Right lobe of liver (tissue), 6 donors: ENCODE results near the gene HDAC4. TPM values are rescaled to one million over a fixed set of nuclear protein-coding genes. Genes with fewer than 3 reads are reported as not detected.

Source experiments
- ATAC-seq, 4 donors: fragments of 200-7000 bp; cut with Tn5 transposase; one replicate each; pipeline ENCODE4 v1.9.1; 2020; ENCODE audit warnings: mild to moderate bottlenecking in 4 of 4, moderate library complexity in 4 of 4
- DNase-seq, 3 donors: peaks; one replicate each; pipeline ENCODE4 v3.0.0-alpha.2; 2020
- H3K27ac ChIP-seq, 3 donors: fragments of 200-600 bp; one replicate each; pipeline ENCODE4 v1.8.0; 2022
- H3K27me3 ChIP-seq, 2 donors: fragments of 200-600 bp; one replicate each; pipeline ENCODE4 v1.8.0; 2022
- H3K36me3 ChIP-seq, 4 donors: fragments of 200-600 bp; sonication (generic) in 1 of 4; one replicate each; pipeline versions ENCODE4 v1.5.1 to v1.8.0; 2017 to 2022; ENCODE audit warnings: control low read depth in 1 of 4
- H3K4me1 ChIP-seq, 4 donors: fragments of 200-600 bp; sonication (generic) in 1 of 4; one replicate each; pipeline versions ENCODE4 v1.5.1 to v1.8.0; 2017 to 2022; ENCODE audit warnings: control low read depth in 1 of 4
- H3K4me3 ChIP-seq, 3 donors: fragments of 200-600 bp; one replicate each; pipeline ENCODE4 v1.8.0; 2022
- H3K9me3 ChIP-seq, 4 donors: fragments of 200-600 bp; sonication (generic) in 1 of 4; one replicate each; pipeline versions ENCODE4 v1.5.1 to v1.8.0; 2017 to 2022; ENCODE audit warnings: control low read depth in 1 of 4
- POLR2A ChIP-seq: fragments of 450-650 bp; IDR thresholded peaks from one replicate; pipeline ENCODE4 v1.6.1; 2017; ENCODE audit warnings: antibody characterized with exemption, mild to moderate bottlenecking
- WGBS: methylation state at CpG from one replicate; pipeline ENCODE4 v1.1.6; 2018; ENCODE audit warnings: low coverage, low lambda C conversion rate; ENCODE audit not compliant: insufficient coverage; ENCODE audit errors: missing lambda C conversion rate; 5-methylcytosine and 5-hydroxymethylcytosine counted together
- intact Hi-C, 2 donors: fragments of 100-400 bp; cut with DNase I; formaldehyde crosslinking; loops; one replicate each; pipeline versions ENCODE4 v1.11.2 to v1.14.1; 2022
- total RNA-seq, 6 experiments: library from RNA; depleted of rRNA in 2 of 6; stranded (reverse); fragments of >200 nt in 2 of 6; fragmentation: NEBNext Ultra II Directional in 3 of 6; extraction: Animal tissue kit (Norgen Biotek cat#: 25700) in 3 of 6; gene quantifications; one replicate each; pipeline versions ENCODE4 v1.1.0 to v1.2.4, GENCODE V29; 2016 to 2023
- TF ChIP-seq, protein P1 (sequence below), 4 donors: fragments of 200-600 bp in 3 of 4; fragments of 450-650 bp in 1 of 4; IDR thresholded peaks; one replicate each; pipeline versions ENCODE4 v1.5.1 to v1.8.0; 2016 to 2022; ENCODE audit warnings: antibody characterized with exemption in 4 of 4, mild to moderate bottlenecking in 2 of 4
- donor health status: DM: no; HTN: yes; CAD: no.
- donor health status: DM: no; HTN: no; CAD: no.
- donor health status: DM: no; HTN: no; CAD: no.
- donor health status: DM: no; HTN: yes; CAD: no.
- donor health status: DM: no; HTN: yes; CAD: no.

The HDAC4 gene
- total RNA-seq, 6 experiments from 2014 or later: 8.9 to 22.4 (median 14.7) TPM

DNA sequence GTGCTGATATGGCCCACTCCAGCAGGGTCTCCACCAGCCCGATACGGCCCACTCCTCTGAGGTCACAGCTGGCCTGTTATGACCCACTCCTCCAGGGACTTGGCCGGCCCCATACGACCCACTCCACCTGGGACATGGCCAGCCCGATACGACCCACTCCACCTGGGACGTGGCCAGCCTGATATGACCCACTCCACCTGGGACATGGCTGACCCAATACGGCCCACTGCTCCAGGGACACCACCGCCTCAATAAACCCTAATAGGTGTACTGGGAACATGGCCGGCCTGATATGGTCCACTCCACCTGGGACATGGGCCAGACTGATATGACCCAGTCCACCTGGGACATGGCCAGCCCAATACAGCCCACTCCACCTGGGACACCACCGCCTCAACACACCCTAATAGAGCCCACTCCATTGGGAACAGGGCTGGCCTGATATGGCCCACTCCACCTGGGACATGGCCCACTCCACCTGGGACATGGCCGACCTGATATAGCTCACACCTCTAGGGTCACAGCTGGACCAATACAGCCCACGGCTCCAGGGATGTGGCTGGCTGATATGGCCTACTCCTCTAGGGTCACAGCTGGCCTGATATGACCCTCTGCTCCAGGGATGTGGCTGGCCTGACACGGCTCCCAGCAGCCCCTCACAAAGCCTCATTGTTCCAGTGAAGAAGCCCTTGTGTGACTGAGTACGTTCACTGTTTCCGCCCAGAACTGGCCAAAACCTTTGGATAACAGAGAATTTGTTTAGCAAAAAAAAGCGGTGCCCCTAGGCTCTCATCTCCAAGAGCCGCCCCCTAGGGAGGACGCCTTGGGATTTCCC, 245.6 kb downstream of the HDAC4 start:
- no peak for TF ChIP-seq POLR2A
- TF ChIP-seq, protein P1, sequence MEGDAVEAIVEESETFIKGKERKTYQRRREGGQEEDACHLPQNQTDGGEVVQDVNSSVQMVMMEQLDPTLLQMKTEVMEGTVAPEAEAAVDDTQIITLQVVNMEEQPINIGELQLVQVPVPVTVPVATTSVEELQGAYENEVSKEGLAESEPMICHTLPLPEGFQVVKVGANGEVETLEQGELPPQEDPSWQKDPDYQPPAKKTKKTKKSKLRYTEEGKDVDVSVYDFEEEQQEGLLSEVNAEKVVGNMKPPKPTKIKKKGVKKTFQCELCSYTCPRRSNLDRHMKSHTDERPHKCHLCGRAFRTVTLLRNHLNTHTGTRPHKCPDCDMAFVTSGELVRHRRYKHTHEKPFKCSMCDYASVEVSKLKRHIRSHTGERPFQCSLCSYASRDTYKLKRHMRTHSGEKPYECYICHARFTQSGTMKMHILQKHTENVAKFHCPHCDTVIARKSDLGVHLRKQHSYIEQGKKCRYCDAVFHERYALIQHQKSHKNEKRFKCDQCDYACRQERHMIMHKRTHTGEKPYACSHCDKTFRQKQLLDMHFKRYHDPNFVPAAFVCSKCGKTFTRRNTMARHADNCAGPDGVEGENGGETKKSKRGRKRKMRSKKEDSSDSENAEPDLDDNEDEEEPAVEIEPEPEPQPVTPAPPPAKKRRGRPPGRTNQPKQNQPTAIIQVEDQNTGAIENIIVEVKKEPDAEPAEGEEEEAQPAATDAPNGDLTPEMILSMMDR (IDR thresholded peaks at IDR 0.05): no peak
- no peak for ATAC-seq
- peaks cover 0 to 13% (median 3%) of the 10 kb centered on the region in 4 donors for H3K36me3 ChIP-seq

DNA sequence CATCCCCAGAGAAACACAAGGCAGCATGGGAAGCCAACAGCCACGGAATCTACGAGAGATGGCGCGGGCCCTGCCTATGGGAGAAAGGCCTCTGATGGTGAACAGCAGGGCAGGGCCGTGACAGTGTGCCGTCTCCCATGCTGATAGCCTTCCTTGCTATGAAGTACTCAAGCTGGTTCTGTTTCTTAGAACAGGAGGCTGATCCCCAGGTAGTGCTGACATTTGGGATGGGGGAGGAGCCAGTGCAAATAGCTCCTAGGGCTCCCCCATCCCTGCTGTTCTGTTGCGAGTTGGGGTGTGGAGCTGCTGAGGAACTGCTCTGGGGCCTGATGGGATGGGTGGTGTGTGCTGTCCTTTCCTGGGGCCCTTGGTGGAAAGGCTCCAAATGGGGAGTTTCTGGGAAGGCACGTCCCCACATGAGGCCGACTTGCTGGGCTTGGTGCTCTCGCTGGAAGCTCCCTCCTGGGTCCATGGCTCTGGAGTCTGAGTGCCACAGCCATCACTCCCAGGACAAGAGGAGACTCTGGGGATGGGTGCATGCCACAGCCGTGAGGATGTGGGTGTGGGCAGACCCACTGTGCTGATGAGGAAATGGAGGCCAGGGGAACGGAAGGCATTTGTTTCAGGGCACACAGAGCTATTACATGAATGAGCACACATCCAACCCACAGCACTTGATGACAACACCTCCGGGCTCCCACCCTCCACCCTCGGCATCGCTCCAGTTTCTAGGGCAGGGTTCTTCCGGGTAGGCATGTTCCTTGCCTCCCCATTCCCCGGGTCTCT, 246.8 kb downstream of the HDAC4 start:
- intact Hi-C loops: no loop called here
- Histone ChIP-seq H3K36me3 (peaks cover 0 to 13% (median 3%) of the 10 kb centered on the region in 4 donors), H3K4me3 (no peak overlapping the region), H3K9me3 (no peaks in the 10 kb centered on the region), H3K4me1 (no peaks in the 10 kb centered on the region), H3K27me3 (no peaks in the 10 kb centered on the region), H3K27ac (no peak overlapping the region)
- DNase-seq (peak; percentile 15 to 37 (median 31)), ATAC-seq (no peak)
- WGBS: 75% methylated on average over 6 of the region's 17 CpGs
- TF ChIP-seq, protein P1 (IDR thresholded peaks at IDR 0.05): no peak
- TF ChIP-seq POLR2A: no peak

More for the DNA sequence above, 245.6 kb downstream of the HDAC4 start:
- H3K4me1 ChIP-seq: no peaks in the 10 kb centered on the region
- WGBS: 69% methylated on average over 9 of the region's 19 CpGs
- DNase-seq: peak; percentile 10 to 50 (median 42)
- no peaks in the 10 kb centered on the region for H3K27me3 ChIP-seq
- intact Hi-C loops: no loop called here
- no peak overlapping the region for H3K4me3 ChIP-seq
- no peak overlapping the region for H3K27ac ChIP-seq
- no peaks in the 10 kb centered on the region for H3K9me3 ChIP-seq

DNA sequence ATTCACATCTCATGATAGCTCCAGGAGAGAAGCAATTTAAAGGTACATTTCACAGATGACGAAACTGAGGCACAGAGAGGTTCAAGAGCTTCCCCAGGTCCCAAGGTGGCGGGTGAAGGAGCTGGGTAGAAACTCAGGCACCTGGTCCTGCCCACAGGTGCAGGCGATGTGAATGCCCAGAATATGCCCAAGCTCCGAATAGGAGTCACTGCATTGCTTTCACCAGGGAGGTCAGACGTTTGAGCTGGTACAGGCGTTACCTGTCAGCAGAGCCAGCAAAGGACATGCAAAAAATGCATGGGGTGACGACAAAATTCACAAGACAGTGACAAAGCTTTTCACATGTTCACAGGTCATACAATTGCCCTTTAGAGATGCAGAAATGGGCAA, 247.9 kb downstream of the HDAC4 start:
- Histone ChIP-seq H3K4me3 (no peak overlapping the region), H3K27ac (no peak overlapping the region), H3K4me1 (no peaks in the 10 kb centered on the region), H3K9me3 (no peaks in the 10 kb centered on the region), H3K36me3 (peaks cover 0 to 13% (median 3%) of the 10 kb centered on the region in 4 donors), H3K27me3 (no peaks in the 10 kb centered on the region)
- DNase-seq (peak in 2 of 3 donors; percentile 2 to 15), ATAC-seq (no peak)
- TF ChIP-seq, protein P1 (IDR thresholded peaks at IDR 0.05): no peak
- TF ChIP-seq POLR2A: no peak
- WGBS: 91% methylated on average over 6 of the region's 7 CpGs
- intact Hi-C loops: no loop called here

DNA sequence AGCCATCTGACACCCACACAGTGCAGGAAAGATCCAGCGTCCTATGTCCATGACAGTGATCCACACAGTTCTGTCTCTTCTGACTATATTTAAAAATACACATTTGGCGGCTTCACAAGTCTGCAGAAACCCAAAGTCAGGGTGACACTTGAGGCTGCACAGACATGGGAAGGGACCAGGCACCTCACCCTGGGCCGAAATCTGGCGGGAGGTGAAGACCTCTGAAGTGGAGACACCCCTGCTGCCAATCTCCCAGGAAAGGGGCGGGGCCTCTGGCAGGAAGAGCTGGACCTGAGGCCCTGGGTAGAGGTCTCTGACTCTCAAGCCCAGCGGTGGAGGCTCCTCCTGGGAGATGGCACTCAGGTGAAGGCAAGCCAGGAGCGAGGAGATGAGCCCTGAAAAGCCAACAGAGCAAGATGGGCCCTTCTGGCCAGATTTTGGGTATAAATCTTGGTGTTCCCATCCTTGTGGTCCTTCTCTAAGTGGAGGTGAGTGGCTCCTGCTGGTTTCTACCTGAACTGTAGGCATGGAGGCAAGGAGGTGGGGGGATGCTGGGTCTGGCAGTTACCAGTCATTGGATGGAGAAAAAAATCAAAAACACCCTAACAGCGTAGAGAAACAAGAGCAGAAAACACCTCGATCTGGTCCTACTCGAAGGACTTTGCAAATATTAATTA, 248.4 kb downstream of the HDAC4 start:
- intact Hi-C loops: no loop called here
- ATAC-seq: no peak
- TF ChIP-seq, protein P1 (IDR thresholded peaks at IDR 0.05): no peak
- TF ChIP-seq POLR2A: no peak
- DNase-seq: peak; percentile 14 to 40 (median 39)
- Histone ChIP-seq H3K4me1 (no peaks in the 10 kb centered on the region), H3K4me3 (no peak overlapping the region), H3K27me3 (no peaks in the 10 kb centered on the region), H3K27ac (no peak overlapping the region), H3K36me3 (peaks cover 0 to 13% (median 3%) of the 10 kb centered on the region in 4 donors), H3K9me3 (no peaks in the 10 kb centered on the region)
- WGBS: 86% methylated on average over 7 of the region's 10 CpGs
